Ovary (tissue), 3 donors: ENCODE data around the gene SRGAP2B.
"Not testable (repeated sequence)": the region's sequence is repeated elsewhere in the genome, so short reads cannot be mapped to it uniquely, and the experiment has no call there.

Experiments used
- POLR2A ChIP-seq: fragments of 450-650 bp; IDR thresholded peaks from one replicate; pipeline ENCODE4 v1.6.1; 2017; ENCODE audit warnings: antibody characterized with exemption, mild to moderate bottlenecking, moderate library complexity
- TF ChIP-seq, protein P1 (sequence below), 3 donors: fragments of 450-650 bp in 2 of 3; fragments of 200-600 bp in 1 of 3; IDR thresholded peaks; one replicate each; pipeline versions ENCODE4 v1.5.1 to v1.8.0; 2016 to 2022; ENCODE audit warnings: antibody characterized with exemption in 3 of 3, mild to moderate bottlenecking in 1 of 3
- donor health status: DM: no; HTN: no; CAD: no.

- not testable (repeated sequence) for TF ChIP-seq POLR2A
- TF ChIP-seq, protein P1, sequence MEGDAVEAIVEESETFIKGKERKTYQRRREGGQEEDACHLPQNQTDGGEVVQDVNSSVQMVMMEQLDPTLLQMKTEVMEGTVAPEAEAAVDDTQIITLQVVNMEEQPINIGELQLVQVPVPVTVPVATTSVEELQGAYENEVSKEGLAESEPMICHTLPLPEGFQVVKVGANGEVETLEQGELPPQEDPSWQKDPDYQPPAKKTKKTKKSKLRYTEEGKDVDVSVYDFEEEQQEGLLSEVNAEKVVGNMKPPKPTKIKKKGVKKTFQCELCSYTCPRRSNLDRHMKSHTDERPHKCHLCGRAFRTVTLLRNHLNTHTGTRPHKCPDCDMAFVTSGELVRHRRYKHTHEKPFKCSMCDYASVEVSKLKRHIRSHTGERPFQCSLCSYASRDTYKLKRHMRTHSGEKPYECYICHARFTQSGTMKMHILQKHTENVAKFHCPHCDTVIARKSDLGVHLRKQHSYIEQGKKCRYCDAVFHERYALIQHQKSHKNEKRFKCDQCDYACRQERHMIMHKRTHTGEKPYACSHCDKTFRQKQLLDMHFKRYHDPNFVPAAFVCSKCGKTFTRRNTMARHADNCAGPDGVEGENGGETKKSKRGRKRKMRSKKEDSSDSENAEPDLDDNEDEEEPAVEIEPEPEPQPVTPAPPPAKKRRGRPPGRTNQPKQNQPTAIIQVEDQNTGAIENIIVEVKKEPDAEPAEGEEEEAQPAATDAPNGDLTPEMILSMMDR (IDR thresholded peaks at IDR 0.05): not testable (repeated sequence)
Measured at GRCh38 chr1:145015744-145016491, 79.2 kb downstream of the SRGAP2B start.
